ENCODE measurements around the gene HOXC5.

HOXC5 gene

GRCh38 chr12:54047160-54047963, 14.5 kb downstream of the HOXC5 start:
- no peak for DNase-seq

GRCh38 chr12:54047964-54048303, 15.1 kb downstream of the HOXC5 start:
- no peak for DNase-seq

DNA sequence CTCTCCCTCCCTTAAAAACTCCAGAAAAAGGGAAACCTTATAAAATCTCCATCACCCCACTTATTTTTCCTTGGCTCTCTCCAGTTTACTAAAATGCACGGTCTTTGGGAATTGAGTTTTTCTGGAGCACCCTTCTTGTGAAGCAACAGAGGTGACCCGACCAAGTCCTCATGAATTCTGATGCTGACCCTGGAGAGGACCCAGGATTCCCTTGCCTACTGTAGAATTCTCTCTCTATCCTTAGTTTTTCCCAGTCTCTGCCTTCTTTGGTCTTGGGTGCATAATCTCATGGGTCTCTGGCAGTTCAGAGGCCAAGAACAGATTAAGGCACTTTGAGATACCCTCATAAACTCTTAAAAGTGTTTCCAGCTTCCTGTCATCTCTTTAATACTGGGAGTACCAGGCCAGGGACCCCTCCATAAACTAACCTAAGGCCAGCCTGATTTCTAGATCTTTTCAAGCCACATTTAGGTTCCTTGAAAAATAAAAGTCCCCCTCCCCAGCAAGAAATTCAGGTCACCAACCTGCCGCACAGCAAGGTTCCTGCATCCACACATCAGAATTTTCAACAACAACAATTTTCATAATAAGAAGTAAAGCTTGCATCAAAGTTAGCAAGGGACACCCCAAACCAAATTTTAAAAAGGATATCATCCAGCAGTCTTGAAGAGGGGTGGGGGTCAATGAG, 15.7 kb downstream of the HOXC5 start:
- no peak for DNase-seq

DNA sequence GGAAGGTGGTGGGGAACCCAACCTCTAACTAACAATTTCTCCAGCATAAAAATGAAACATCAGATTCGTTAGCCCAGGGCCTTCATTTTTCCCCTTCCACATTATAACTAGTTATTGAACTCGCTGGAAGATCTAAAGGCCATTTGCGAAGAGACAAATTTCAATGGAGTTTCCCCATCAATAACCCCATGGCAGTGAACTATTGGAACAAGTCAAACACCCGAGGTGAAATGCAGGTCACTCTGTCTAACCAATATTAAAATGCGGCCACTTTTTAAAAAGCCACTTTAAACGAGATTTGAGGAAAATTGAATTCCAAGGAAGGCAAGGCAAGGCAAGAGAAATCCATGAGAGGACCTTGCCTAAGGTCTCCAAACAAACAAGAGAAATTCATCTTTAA, 16.3 kb downstream of the HOXC5 start:
- DNase-seq: no peak

DNA sequence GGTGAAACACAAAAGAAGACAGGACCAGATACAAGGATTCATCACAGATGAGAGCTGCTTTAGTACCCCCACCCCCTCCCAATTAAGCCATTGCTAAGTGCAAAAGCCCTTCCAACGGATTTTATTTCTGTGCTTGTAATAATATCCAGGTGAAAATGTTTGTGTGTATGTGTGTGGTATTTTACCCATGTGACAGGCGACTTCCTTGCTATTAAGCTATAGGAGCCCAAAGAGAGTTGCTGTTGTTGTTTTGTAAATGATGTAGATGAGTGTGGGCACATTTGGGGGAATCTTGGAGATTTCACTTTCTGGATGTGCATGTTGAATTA, 17.6 kb downstream of the HOXC5 start:
- DNase-seq: no peak

GRCh38 chr12:54051026-54051842, 18.4 kb downstream of the HOXC5 start:
- DNase-seq: peak; percentile 5 to 34

- no peak for DNase-seq
Measured at GRCh38 chr12:54051874-54052437, 19.1 kb downstream of the HOXC5 start.

DNA sequence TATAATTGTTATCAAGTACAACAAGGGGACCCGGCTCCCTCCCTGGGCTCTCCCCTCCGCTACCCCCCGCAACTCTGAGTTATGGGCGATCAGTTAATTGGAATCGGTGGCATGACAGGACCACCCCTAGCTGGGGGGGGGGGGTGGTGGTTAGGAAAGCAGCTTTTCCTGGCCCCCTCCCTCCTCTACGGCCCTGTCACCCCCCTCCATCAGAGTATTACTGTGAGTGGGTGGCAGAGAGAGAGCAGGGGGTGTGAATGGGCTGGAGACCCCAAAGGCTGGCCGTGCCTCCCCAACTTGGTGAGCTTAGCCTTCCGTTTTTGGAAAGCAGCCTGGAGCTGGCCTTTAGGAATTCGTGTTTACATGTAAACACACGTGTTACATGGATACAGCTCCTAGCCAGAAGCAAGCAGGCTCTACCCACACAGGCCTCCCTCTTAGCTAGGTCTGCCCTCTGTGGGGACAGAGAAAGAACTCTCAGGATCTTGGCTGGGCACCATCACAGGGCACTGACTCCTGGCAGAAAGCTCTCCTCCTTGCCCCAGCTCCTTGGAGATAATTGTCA, 19.7 kb downstream of the HOXC5 start:
- no peak for DNase-seq

- no peak for DNase-seq
Measured at GRCh38 chr12:54053003-54053750, 20.3 kb downstream of the HOXC5 start.

DNA sequence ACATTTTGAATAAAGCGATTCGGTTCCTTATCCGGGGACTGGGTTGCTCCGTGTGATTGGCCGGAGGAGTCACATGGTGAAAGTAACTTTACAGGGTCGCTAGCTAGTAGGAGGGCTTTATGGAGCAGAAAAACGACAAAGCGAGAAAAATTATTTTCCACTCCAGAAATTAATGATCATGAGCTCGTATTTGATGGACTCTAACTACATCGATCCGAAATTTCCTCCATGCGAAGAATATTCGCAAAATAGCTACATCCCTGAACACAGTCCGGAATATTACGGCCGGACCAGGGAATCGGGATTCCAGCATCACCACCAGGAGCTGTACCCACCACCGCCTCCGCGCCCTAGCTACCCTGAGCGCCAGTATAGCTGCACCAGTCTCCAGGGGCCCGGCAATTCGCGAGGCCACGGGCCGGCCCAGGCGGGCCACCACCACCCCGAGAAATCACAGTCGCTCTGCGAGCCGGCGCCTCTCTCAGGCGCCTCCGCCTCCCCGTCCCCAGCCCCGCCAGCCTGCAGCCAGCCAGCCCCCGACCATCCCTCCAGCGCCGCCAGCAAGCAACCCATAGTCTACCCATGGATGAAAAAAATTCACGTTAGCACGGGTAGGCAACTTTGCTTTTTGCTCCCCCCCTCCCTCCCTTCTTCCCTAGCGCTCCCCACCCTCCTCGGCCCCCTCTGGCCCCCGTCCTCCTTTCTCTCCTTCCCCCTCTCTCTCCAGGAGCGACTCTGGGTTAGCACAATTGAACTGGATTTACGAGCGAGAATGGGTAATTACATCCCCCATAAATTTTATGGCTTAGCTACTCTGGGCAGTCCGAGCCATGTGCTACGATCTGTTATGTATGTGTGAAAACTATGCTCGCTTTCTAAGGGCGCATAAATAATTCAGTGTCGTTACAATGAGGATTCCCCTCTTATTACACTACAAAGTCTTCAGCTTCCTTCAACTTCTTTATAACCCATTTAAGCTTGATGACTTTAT, 21.2 kb downstream of the HOXC5 start, which contains the start of gene HOXC4:
Gene HOXC4 (plus strand): TSS at position 85 of the 991 bp plus-strand sequence. CDS start 88 bp downstream, at position 173.
- no peak for DNase-seq

- DNase-seq: no peak
Measured at GRCh38 chr12:54054742-54055194, 21.9 kb downstream of the HOXC5 start.

DNA sequence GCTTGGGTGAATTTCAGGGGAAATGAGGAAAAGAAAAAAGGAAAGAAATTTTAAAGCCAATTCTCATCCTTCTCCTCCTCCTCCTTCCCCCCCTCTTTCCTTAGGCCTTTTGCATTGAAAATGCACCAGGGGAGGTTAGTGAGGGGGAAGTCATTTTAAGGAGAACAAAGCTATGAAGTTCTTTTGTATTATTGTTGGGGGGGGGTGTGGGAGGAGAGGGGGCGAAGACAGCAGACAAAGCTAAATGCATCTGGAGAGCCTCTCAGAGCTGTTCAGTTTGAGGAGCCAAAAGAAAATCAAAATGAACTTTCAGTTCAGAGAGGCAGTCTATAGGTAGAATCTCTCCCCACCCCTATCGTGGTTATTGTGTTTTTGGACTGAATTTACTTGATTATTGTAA, 22.7 kb downstream of the HOXC5 start:
- DNase-seq: no peak

GRCh38 chr12:54056110-54056509, 23.3 kb downstream of the HOXC5 start:
- no peak for DNase-seq

- DNase-seq: no peak
Measured at GRCh38 chr12:54058128-54058768, 25.4 kb downstream of the HOXC5 start.

- no peak for DNase-seq
Measured at GRCh38 chr12:54059668-54060067, 26.8 kb downstream of the HOXC5 start.

DNA sequence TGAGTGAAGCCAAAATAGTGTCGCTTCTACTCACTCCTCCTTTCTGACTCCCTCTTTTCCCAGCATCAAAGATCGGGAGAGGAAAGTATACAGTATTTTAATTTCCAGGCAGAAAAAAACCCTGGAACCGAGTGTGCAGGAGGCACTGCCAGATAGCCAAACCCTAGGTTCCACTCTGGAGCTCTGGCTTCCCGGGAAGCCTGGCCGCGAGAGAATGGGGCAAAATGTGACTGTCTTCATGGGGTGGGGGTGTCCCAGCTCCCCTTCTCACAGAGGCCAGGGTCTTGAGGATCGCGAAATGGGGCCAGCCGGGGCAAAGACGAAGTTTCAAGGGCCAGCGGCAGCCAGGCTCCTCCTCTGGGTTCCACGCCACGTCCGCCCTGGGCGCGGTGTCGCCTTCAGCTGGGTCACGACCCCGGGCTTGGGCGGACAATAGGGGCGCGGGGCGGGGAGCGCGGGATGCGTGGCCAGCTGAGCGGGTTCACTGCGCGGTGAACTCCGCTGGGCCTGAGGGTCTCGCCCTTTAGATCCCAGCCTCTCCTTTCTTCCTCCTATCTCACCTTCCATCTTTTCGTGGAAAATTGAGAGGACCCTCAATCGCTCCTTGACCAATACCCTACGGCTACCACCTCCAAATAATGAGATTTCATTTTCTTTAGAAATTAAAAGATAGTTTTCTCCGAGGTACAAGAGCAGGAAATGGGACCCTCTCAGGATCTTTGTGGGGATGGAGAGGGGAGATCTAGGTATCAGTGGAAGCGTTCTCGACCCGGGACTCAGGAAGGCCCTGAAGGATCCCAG, 27.5 kb downstream of the HOXC5 start:
- DNase-seq: no peak

- no peak for DNase-seq
Measured at GRCh38 chr12:54060975-54061778, 28.3 kb downstream of the HOXC5 start.

- no peak for DNase-seq
Measured at GRCh38 chr12:54065677-54066076, 32.8 kb downstream of the HOXC5 start.
